Activated CD4-positive, alpha-beta T cell treated with anti-CD3 and anti-CD28 coated beads, Interleukin-2, amount 50 U/mL, for 4 hours (primary cell): ENCODE results near the gene FUT7.

Experiments
- DNase-seq, 2 experiments: peaks; one replicate each; pipeline ENCODE4 v3.0.0-alpha.2; 2020

FUT7 gene

GRCh38 chr9:137031904-137032640, at the start of gene FUT7:
TSS of gene FUT7 (minus strand) at chr9:137032088. CDS start at chr9:137031991, 97 bp downstream.
- no peak for DNase-seq

- DNase-seq: no peak
Observed at GRCh38 chr9:137080260-137081122, 48.6 kb upstream of the FUT7 start.

- DNase-seq: no peak
Observed at GRCh38 chr9:137079401-137079787, 47.5 kb upstream of the FUT7 start.

GRCh38 chr9:137078701-137079400, 47.0 kb upstream of the FUT7 start:
- no peak for DNase-seq

- DNase-seq: no peak
Observed at GRCh38 chr9:137077758-137078693, 46.1 kb upstream of the FUT7 start.

GRCh38 chr9:137077010-137077747, 45.3 kb upstream of the FUT7 start, which contains the start of gene UAP1L1:
TSS of gene UAP1L1 (plus strand) at chr9:137077517. CDS start at chr9:137077533, 16 bp downstream.
- DNase-seq: no peak

- no peak for DNase-seq
Observed at GRCh38 chr9:137076636-137077009, 44.7 kb upstream of the FUT7 start.

GRCh38 chr9:137075275-137075775, 43.4 kb upstream of the FUT7 start:
- DNase-seq: no peak

- no peak for DNase-seq
Observed at GRCh38 chr9:137074657-137075274, 42.9 kb upstream of the FUT7 start.

- no peak for DNase-seq
Observed at GRCh38 chr9:137073992-137074399, 42.1 kb upstream of the FUT7 start.

GRCh38 chr9:137071282-137071681, 39.4 kb upstream of the FUT7 start:
- DNase-seq: no peak

- no peak for DNase-seq
Observed at GRCh38 chr9:137070906-137071275, 39.0 kb upstream of the FUT7 start.

GRCh38 chr9:137070201-137070905, 38.5 kb upstream of the FUT7 start, which contains the start of gene SAPCD2:
TSS of gene SAPCD2 (minus strand) at chr9:137070557. CDS start at chr9:137070460, 97 bp downstream.
- peak; percentile 74 to 76 for DNase-seq

GRCh38 chr9:137069508-137070091, 37.7 kb upstream of the FUT7 start:
- no peak for DNase-seq

GRCh38 chr9:137068539-137069507, 36.9 kb upstream of the FUT7 start:
- DNase-seq: no peak

- DNase-seq: peak; percentile 84 to 85
Observed at GRCh38 chr9:137067860-137068538, 36.1 kb upstream of the FUT7 start.

- DNase-seq: no peak
Observed at GRCh38 chr9:137066096-137066861, 34.4 kb upstream of the FUT7 start.
